ENCODE results near the gene ARNT2. TPM values are rescaled to one million over a fixed set of nuclear protein-coding genes. Genes with fewer than 3 reads are reported as not detected.
A peak's percentile ranks its signal among the peaks of the same experiment; 100 is the strongest.

Gene ARNT2
- total and polyA plus RNA-seq, 2 donors (not counting 1 experiment from before 2014, with no cell fraction given) = 15.5 to 61.2 TPM

DNA sequence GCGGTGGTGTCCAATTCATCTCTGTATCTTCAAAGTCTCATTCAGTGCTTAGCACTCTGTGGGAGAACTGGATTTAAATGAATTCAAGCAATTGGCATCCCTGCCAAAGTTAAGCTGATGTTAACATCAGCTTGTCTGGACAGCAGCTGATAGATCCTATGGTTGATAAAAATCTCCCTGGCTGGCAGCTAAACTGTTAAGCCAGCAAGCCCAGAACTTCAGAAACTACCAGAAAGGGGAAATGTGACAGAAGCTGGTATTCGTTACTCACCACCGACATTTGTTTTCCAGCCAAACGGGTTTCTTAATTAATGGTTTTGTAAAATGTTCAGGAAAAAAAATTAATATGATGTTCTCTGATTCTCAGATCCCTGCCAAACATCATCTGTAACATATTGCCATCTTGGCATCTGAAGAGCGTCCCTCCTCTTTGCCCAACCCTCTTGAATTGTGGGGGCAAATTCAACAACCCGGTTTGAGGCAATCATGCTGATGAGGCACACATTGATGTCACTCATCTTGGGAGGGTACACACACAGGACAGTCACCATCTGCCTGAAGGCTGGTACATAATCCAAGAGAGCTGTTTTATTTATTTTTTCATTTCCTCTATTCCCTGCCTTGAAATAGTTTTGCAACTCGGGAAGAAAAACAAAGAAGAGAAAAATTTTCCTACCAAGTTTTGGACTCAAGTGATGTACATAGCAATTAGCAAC is 214.7 kb downstream of the ARNT2 start:
- Histone ChIP-seq H3K9ac (ENCODE audit: insufficient read depth, low read length) (no peak overlapping the region), H3K9me3 (ENCODE audit: control insufficient read depth, insufficient read depth, low read depth, low read length) (no peaks in the 10 kb centered on the region), H3K27ac (ENCODE audit: insufficient read depth, low read length) (no peak overlapping the region), H4K20me1 (ENCODE audit: control insufficient read depth, extremely low read depth, insufficient read depth, low read length) (no peaks in the 10 kb centered on the region), H2AFZ (ENCODE audit: low read length) (no peak overlapping the region), H3K4me3 (replicated peaks in 1 of 4; ENCODE audit: control extremely low read depth in 1 of 4, insufficient read depth in 1 of 4, low read depth in 3 of 4, low read length in 4 of 4) (no peak overlapping the region), H3K79me2 (ENCODE audit: control insufficient read depth, insufficient read depth, low read length) (no peaks in the 10 kb centered on the region), H3K27me3 (ENCODE audit: control insufficient read depth, insufficient read depth, low read length) (no peaks in the 10 kb centered on the region), H3K4me2 (ENCODE audit: extremely low read depth, insufficient read depth, low read length) (no peak overlapping the region), H3K36me3 (ENCODE audit: control insufficient read depth, insufficient read depth, low read length) (no peaks in the 10 kb centered on the region), H3K4me1 (ENCODE audit: control insufficient read depth, extremely low read depth, insufficient read depth, low read length) (peaks cover 8% of the 10 kb centered on the region)
- TF ChIP-seq EZH2 (IDR thresholded peaks at IDR 0.05; ENCODE audit: low read length, missing control alignments) (no peak), CTCF (conservative IDR thresholded peaks at IDR 0.05 in 1 of 2, IDR thresholded peaks at IDR 0.05 in 1 of 2; ENCODE audit: low read depth in 1 of 2, low read length in 2 of 2) (no peak)
- no peak for DNase-seq (ENCODE audit: low read depth in 2 of 2)

DNA sequence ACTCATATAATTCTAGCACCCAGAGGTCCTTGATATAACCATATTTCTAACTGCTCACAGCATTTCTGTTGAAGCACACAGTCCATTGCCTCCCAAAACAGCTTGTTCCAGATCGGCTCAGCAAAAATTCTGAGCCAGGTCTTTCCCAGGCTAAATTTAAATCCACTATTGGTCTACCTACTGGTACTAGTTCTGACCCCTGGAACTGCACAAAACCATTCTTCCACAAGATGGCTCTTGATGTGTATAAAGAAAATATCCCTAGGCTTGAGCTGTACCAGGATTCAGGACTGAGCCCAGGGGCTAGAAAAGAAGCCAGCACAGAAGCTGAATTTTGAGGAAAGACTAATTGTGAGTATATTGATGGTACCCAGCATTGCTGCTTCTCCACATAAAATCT is 215.5 kb downstream of the ARNT2 start:
- DNase-seq (ENCODE audit: low read depth in 2 of 2) = peak in 1 of 2 donors; percentile 38
- Histone ChIP-seq H3K9me3 (ENCODE audit: control insufficient read depth, insufficient read depth, low read depth, low read length) (no peaks in the 10 kb centered on the region), H2AFZ (ENCODE audit: low read length) (no peak overlapping the region)

DNA sequence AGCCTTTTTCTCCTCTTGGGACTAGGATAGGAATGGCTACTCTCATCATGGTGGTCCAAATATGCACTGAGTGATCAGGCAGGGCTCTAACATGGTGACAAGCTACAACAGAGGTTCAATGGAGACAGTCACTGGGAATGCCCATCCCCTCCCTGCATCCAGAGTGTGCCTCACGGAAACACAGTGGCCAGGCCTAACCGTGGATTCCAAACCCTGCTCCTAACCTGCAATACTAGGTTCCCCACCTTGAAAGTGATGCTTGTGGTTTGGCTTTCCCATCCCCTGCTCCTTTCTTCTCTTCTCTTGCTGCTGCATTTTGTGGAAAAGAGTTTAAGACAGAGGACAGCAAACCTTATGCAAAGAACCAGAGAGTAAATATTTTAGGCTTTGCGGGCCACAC is 216.0 kb downstream of the ARNT2 start:
- no peak for DNase-seq (ENCODE audit: low read depth in 2 of 2)
- TF ChIP-seq EZH2 (IDR thresholded peaks at IDR 0.05; ENCODE audit: low read length, missing control alignments) (no peak), CTCF (conservative IDR thresholded peaks at IDR 0.05 in 1 of 2, IDR thresholded peaks at IDR 0.05 in 1 of 2; ENCODE audit: low read depth in 1 of 2, low read length in 2 of 2) (no peak)
- Histone ChIP-seq H3K36me3 (ENCODE audit: control insufficient read depth, insufficient read depth, low read length) (no peaks in the 10 kb centered on the region), H4K20me1 (ENCODE audit: control insufficient read depth, extremely low read depth, insufficient read depth, low read length) (no peaks in the 10 kb centered on the region), H3K9me3 (ENCODE audit: control insufficient read depth, insufficient read depth, low read depth, low read length) (no peaks in the 10 kb centered on the region), H3K4me2 (ENCODE audit: extremely low read depth, insufficient read depth, low read length) (no peak overlapping the region), H2AFZ (ENCODE audit: low read length) (no peak overlapping the region), H3K27me3 (ENCODE audit: control insufficient read depth, insufficient read depth, low read length) (no peaks in the 10 kb centered on the region), H3K4me1 (ENCODE audit: control insufficient read depth, extremely low read depth, insufficient read depth, low read length) (peaks cover 8% of the 10 kb centered on the region), H3K79me2 (ENCODE audit: control insufficient read depth, insufficient read depth, low read length) (no peaks in the 10 kb centered on the region), H3K9ac (ENCODE audit: insufficient read depth, low read length) (no peak overlapping the region), H3K4me3 (replicated peaks in 1 of 4; ENCODE audit: control extremely low read depth in 1 of 4, insufficient read depth in 1 of 4, low read depth in 3 of 4, low read length in 4 of 4) (no peak overlapping the region), H3K27ac (ENCODE audit: insufficient read depth, low read length) (no peak overlapping the region)

More for the DNA sequence above, 215.5 kb downstream of the ARNT2 start:
- no peak overlapping the region for H3K4me3 ChIP-seq (replicated peaks in 1 of 4; ENCODE audit: control extremely low read depth in 1 of 4, insufficient read depth in 1 of 4, low read depth in 3 of 4, low read length in 4 of 4)
- peaks cover 8% of the 10 kb centered on the region for H3K4me1 ChIP-seq (ENCODE audit: control insufficient read depth, extremely low read depth, insufficient read depth, low read length)
- no peak overlapping the region for H3K9ac ChIP-seq (ENCODE audit: insufficient read depth, low read length)
- H3K36me3 ChIP-seq (ENCODE audit: control insufficient read depth, insufficient read depth, low read length) = no peaks in the 10 kb centered on the region
- H3K4me2 ChIP-seq (ENCODE audit: extremely low read depth, insufficient read depth, low read length) = no peak overlapping the region
- H3K79me2 ChIP-seq (ENCODE audit: control insufficient read depth, insufficient read depth, low read length) = no peaks in the 10 kb centered on the region
- no peak for TF ChIP-seq EZH2 (IDR thresholded peaks at IDR 0.05; ENCODE audit: low read length, missing control alignments)
- peak; percentile 34 to 41 for TF ChIP-seq CTCF (conservative IDR thresholded peaks at IDR 0.05 in 1 of 2, IDR thresholded peaks at IDR 0.05 in 1 of 2; ENCODE audit: low read depth in 1 of 2, low read length in 2 of 2)
- H4K20me1 ChIP-seq (ENCODE audit: control insufficient read depth, extremely low read depth, insufficient read depth, low read length) = no peaks in the 10 kb centered on the region
- no peaks in the 10 kb centered on the region for H3K27me3 ChIP-seq (ENCODE audit: control insufficient read depth, insufficient read depth, low read length)
- H3K27ac ChIP-seq (ENCODE audit: insufficient read depth, low read length) = no peak overlapping the region
